Panc1 (cell line): ENCODE data around the gene PCNX2. TPM values are rescaled to one million over a fixed set of nuclear protein-coding genes. Genes with fewer than 3 reads are reported as not detected.

Experiments used
- ATAC-seq: fragments of 200-7000 bp; cut with Tn5 transposase; 2 replicates; pipeline ENCODE4 v1.9.1; 2020; ENCODE audit warnings: mild to moderate bottlenecking, moderate library complexity
- BruUV-seq: library from RNA; stranded (reverse); fragments of 400-500 nt; replicated peaks from 2 replicates; lab custom pipeline; 2021; lab: Mats Ljungman, UMichigan
- CTCF ChIA-PET: fragments of 300-600 bp; sonication (Branson Sonifier 250); formaldehyde crosslinking; loops from one replicate; lab custom pipeline; 2022; ENCODE audit warnings: antibody characterized with exemption; lab: Charles Lee
- POLR2A ChIA-PET: fragments of 300-600 bp; sonication (Branson Sonifier 250); formaldehyde crosslinking; loops from one replicate; lab custom pipeline; 2022; ENCODE audit warnings: antibody characterized with exemption; lab: Charles Lee
- DNase-seq: peaks from one replicate; pipeline ENCODE4 v3.0.0-alpha.2; 2010; ENCODE audit warnings: low read depth, low spot score
- H3K27ac ChIP-seq: 2 replicates; pipeline ENCODE4 v1.5.1; 2011; ENCODE audit warnings: mild to moderate bottlenecking, low read length, inconsistent platforms
- H3K27me3 ChIP-seq: fragments of 200-500 bp; sonication (Bioruptor generic); 2 replicates; pipeline ENCODE4 v1.6.0; 2014; ENCODE audit warnings: low read length, inconsistent platforms; ENCODE audit not compliant: control insufficient read depth, insufficient read depth
- H3K36me3 ChIP-seq: fragments of 200-500 bp; sonication (Bioruptor generic); 2 replicates; pipeline ENCODE4 v1.5.1; 2014; ENCODE audit warnings: inconsistent platforms, mild to moderate bottlenecking, low read length, moderate library complexity; ENCODE audit not compliant: control insufficient read depth, insufficient read depth
- H3K4me1 ChIP-seq: 2 replicates; pipeline ENCODE4 v1.5.1; 2011; ENCODE audit warnings: inconsistent platforms, mild to moderate bottlenecking, low read length, moderate library complexity; ENCODE audit not compliant: control insufficient read depth, insufficient read depth
- H3K4me3 ChIP-seq, 2 experiments: 2 replicates each; pipeline ENCODE4 v1.5.1; 2011 to 2012; ENCODE audit warnings: low read depth in 2 of 2, low read length in 2 of 2, mild to moderate bottlenecking in 2 of 2, inconsistent platforms in 1 of 2, moderate library complexity in 1 of 2
- H3K9me3 ChIP-seq: fragments of 200-500 bp; sonication (Bioruptor generic); 2 replicates; pipeline ENCODE4 v1.5.1; 2014; ENCODE audit warnings: low read depth, mild to moderate bottlenecking, inconsistent platforms, low read length, moderate library complexity; ENCODE audit not compliant: control insufficient read depth, insufficient read depth
- POLR2AphosphoS5 ChIP-seq: IDR thresholded peaks from 2 replicates; pipeline ENCODE4 v1.6.1; 2012; ENCODE audit warnings: mild to moderate bottlenecking, low read depth, low read length, moderate library complexity
- SIN3A ChIP-seq: IDR thresholded peaks from 2 replicates; pipeline ENCODE4 v1.6.1; 2012; ENCODE audit warnings: low read depth, mild to moderate bottlenecking, low read length, moderate library complexity, borderline replicate concordance; ENCODE audit not compliant: insufficient read depth
- TCF7L2 ChIP-seq: IDR thresholded peaks from 2 replicates; pipeline ENCODE4 v1.6.1; 2011; ENCODE audit warnings: mild to moderate bottlenecking, low read depth, low read length, inconsistent platforms
- in situ Hi-C: cut with HindIII; loops from 2 replicates; pipeline ENCODE4 v1.10.0; 2016; ENCODE audit warnings: low sequenced_read_pairs, low pct_unique_long_range_greater_than_20kb
- intact Hi-C: fragments of 100-400 bp; cut with micrococcal nuclease; formaldehyde crosslinking; loops from one replicate; pipeline ENCODE4 v1.10.0; 2022; ENCODE audit not compliant: unreplicated experiment
- total RNA-seq: library from RNA; stranded (reverse); gene quantifications from one replicate; pipeline ENCODE4 v1.2.1, GENCODE V29; 2021; ENCODE audit not compliant: unreplicated experiment
- TF ChIP-seq, protein P1 (sequence below): fragments of 450-650 bp; IDR thresholded peaks from 2 replicates; pipeline ENCODE4 v1.5.1; 2017; ENCODE audit warnings: mild to moderate bottlenecking
- TF ChIP-seq, protein P2 (sequence below), 2 experiments: IDR thresholded peaks; 2 replicates each; pipeline ENCODE4 v1.6.1; 2011 to 2012; ENCODE audit warnings: low read depth in 2 of 2, control low read depth in 1 of 2, low read length in 1 of 2, mild to moderate bottlenecking in 1 of 2, moderate library complexity in 1 of 2; ENCODE audit not compliant: insufficient read depth in 1 of 2

Gene PCNX2
- total RNA-seq, 1 experiment from 2014 or later = 2.6 TPM

DNA sequence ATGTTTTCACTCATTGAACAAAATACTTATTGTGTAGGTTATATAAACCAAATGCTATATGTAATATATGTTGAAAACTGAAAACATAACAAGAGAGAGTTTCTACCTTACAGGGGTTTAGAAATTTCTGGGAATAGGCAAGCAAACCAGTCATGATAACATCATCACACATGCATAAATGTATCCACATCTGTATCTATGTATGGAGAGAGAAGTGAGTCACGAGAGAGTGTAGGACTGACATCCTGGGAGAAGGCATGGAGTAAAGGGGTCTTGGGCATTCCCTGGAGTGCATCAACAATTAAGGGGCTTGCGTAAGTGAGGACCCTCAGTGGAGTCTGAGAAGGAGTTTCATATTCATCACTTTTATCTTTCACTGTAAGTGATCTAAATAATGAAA, 65.5 kb downstream of the PCNX2 start:
- H3K9me3 ChIP-seq = no peaks in the 10 kb centered on the region
- intact Hi-C loops = no loop called here
- H3K27me3 ChIP-seq = no peaks in the 10 kb centered on the region
- ATAC-seq (no peak), DNase-seq (no peak)
- CTCF ChIA-PET = no interaction called here
- no TSS peak for BruUV-seq
- no peak overlapping the region for H3K4me3 ChIP-seq
- TF ChIP-seq, protein P1, sequence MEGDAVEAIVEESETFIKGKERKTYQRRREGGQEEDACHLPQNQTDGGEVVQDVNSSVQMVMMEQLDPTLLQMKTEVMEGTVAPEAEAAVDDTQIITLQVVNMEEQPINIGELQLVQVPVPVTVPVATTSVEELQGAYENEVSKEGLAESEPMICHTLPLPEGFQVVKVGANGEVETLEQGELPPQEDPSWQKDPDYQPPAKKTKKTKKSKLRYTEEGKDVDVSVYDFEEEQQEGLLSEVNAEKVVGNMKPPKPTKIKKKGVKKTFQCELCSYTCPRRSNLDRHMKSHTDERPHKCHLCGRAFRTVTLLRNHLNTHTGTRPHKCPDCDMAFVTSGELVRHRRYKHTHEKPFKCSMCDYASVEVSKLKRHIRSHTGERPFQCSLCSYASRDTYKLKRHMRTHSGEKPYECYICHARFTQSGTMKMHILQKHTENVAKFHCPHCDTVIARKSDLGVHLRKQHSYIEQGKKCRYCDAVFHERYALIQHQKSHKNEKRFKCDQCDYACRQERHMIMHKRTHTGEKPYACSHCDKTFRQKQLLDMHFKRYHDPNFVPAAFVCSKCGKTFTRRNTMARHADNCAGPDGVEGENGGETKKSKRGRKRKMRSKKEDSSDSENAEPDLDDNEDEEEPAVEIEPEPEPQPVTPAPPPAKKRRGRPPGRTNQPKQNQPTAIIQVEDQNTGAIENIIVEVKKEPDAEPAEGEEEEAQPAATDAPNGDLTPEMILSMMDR = no peak
- TF ChIP-seq TCF7L2 (no peak), SIN3A (no peak)
- TF ChIP-seq, protein P2, sequence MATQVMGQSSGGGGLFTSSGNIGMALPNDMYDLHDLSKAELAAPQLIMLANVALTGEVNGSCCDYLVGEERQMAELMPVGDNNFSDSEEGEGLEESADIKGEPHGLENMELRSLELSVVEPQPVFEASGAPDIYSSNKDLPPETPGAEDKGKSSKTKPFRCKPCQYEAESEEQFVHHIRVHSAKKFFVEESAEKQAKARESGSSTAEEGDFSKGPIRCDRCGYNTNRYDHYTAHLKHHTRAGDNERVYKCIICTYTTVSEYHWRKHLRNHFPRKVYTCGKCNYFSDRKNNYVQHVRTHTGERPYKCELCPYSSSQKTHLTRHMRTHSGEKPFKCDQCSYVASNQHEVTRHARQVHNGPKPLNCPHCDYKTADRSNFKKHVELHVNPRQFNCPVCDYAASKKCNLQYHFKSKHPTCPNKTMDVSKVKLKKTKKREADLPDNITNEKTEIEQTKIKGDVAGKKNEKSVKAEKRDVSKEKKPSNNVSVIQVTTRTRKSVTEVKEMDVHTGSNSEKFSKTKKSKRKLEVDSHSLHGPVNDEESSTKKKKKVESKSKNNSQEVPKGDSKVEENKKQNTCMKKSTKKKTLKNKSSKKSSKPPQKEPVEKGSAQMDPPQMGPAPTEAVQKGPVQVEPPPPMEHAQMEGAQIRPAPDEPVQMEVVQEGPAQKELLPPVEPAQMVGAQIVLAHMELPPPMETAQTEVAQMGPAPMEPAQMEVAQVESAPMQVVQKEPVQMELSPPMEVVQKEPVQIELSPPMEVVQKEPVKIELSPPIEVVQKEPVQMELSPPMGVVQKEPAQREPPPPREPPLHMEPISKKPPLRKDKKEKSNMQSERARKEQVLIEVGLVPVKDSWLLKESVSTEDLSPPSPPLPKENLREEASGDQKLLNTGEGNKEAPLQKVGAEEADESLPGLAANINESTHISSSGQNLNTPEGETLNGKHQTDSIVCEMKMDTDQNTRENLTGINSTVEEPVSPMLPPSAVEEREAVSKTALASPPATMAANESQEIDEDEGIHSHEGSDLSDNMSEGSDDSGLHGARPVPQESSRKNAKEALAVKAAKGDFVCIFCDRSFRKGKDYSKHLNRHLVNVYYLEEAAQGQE (IDR thresholded peaks at IDR 0.05; ENCODE audit: insufficient read depth in 1 of 2, low read depth in 2 of 2, low read length in 1 of 2) = no peak
- no peak overlapping the region for H3K27ac ChIP-seq
- no peaks in the 10 kb centered on the region for H3K4me1 ChIP-seq
- no peaks in the 10 kb centered on the region for H3K36me3 ChIP-seq
- POLR2A ChIA-PET = no interaction called here
- in situ Hi-C loops = no loop called here

DNA sequence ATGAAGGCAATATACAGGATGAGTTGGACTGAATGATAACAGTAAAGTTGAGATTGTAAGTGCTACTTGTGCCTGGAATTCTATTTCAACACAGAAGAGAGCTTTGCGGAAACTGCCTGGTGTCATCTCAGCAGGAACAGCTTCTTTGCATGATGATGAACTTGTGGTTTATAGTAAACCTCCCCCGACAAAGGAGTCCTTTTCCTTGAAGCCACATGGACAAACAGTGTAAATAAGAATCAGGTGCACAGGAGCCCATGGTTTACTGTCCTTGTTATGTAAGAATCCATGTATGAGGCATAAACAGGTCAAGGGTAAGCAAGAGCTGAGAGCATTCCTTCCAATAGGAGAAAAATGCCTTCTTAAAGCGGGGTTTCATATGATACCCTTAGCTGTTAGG, 66.2 kb downstream of the PCNX2 start:
- CTCF ChIA-PET = no interaction called here

More for the DNA sequence above, 66.2 kb downstream of the PCNX2 start:
- POLR2A ChIA-PET = no interaction called here
- BruUV-seq = no TSS peak
- in situ Hi-C loops = no loop called here
- ATAC-seq = no peak
- intact Hi-C loops = no loop called here
- Histone ChIP-seq H3K9me3 (no peaks in the 10 kb centered on the region), H3K4me3 (no peak overlapping the region), H3K4me1 (no peaks in the 10 kb centered on the region), H3K36me3 (no peaks in the 10 kb centered on the region), H3K27ac (no peak overlapping the region), H3K27me3 (no peaks in the 10 kb centered on the region)
- TF ChIP-seq SIN3A (no peak), POLR2AphosphoS5 (no peak), TCF7L2 (no peak)
- TF ChIP-seq, protein P2 (IDR thresholded peaks at IDR 0.05; ENCODE audit: insufficient read depth in 1 of 2, low read depth in 2 of 2, low read length in 1 of 2) = no peak
- TF ChIP-seq, protein P1 = no peak
- no peak for DNase-seq
